ENCODE results near the gene MYCT1.

- TF ChIP-seq CTCF (IDR thresholded peaks at IDR 0.05) (no peak), TCF7L2 (IDR thresholded peaks at IDR 0.05; ENCODE audit: low read depth, low read length) (no peak)
Observed at GRCh38 chr6:152700427-152700826, 2.7 kb downstream of the MYCT1 start.

Data from Panc1 (cell line).